HepG2 (cell line): ENCODE results near the gene CYP2U1. TPM values are rescaled to one million over a fixed set of nuclear protein-coding genes. Genes with fewer than 3 reads are reported as not detected.
A peak's percentile ranks its signal among the peaks of the same experiment; 100 is the strongest.

ENCODE experiments used
- CEBPG ChIP-seq: IDR thresholded peaks from 2 replicates; pipeline ENCODE4 v1.6.1; 2016
- GATA4 ChIP-seq: sonication (generic); IDR thresholded peaks from 2 replicates; pipeline ENCODE4 v1.6.1; 2016; ENCODE audit warnings: antibody characterized with exemption, low read depth, borderline replicate concordance
- HDAC6 ChIP-seq: fragments of 200-600 bp; sonication (generic); IDR thresholded peaks from 2 replicates; pipeline ENCODE4 v1.7.0; 2017; ENCODE audit warnings: mild to moderate bottlenecking, antibody characterized with exemption, low read length, low read depth
- HOXA5 ChIP-seq: sonication (generic); formaldehyde crosslinking; IDR thresholded peaks from 2 replicates; pipeline ENCODE4 v1.4.0; 2020; ENCODE audit warnings: missing genetic modification reagents
- PHB2 ChIP-seq: fragments of 450-650 bp; IDR thresholded peaks from 2 replicates; pipeline ENCODE4 v1.6.1; 2018; ENCODE audit not compliant: partially characterized antibody
- POLR2AphosphoS5 ChIP-seq: IDR thresholded peaks from 2 replicates; pipeline ENCODE4 v1.6.1; 2012; ENCODE audit warnings: low read depth, low read length
- RBAK ChIP-seq: sonication (generic); formaldehyde crosslinking; IDR thresholded peaks from 2 replicates; pipeline ENCODE4 v1.5.1; 2020; ENCODE audit warnings: mild to moderate bottlenecking, missing genetic modification reagents
- TCF7 ChIP-seq: sonication (generic); IDR thresholded peaks from 2 replicates; pipeline ENCODE4 v1.6.1; 2016; ENCODE audit warnings: antibody characterized with exemption, low read depth
- ZNF75D ChIP-seq: sonication (generic); formaldehyde crosslinking; IDR thresholded peaks from 2 replicates; pipeline ENCODE4 v1.8.1; 2023; ENCODE audit warnings: missing genetic modification reagents, mild to moderate bottlenecking, borderline replicate concordance
- polyA plus RNA-seq, 8 experiments: library from polyadenylated mRNA; depleted of rRNA in 3 of 8; stranded (reverse) in 7 of 8; unstranded in 1 of 8; fragments of >200 nt; fragmentation: Illumina TruSeq in 4 of 8; extraction: Trizol in 4 of 8; gene quantifications; 2 replicates each; pipeline versions ENCODE4 v1.2.1 to v1.2.3, GENCODE V29; 2011 to 2016; ENCODE audit warnings: low read depth in 4 of 8, missing spikeins in 1 of 8, mixed read lengths in 1 of 8; ENCODE audit not compliant: insufficient read depth in 1 of 8
- total RNA-seq, 5 experiments: library from RNA; depleted of rRNA; stranded (reverse); fragments of >200 nt; fragmentation: Illumina TruSeq; extraction: Trizol; gene quantifications; 2 replicates each; pipeline ENCODE4 v1.2.3, GENCODE V29; 2016; ENCODE audit warnings: low read depth in 1 of 5
- TF ChIP-seq, protein P1 (sequence below): IDR thresholded peaks from 2 replicates; pipeline ENCODE4 v1.6.1; 2016; ENCODE audit warnings: missing compliant biosample characterization, missing genetic modification reagents, borderline replicate concordance
- TF ChIP-seq, protein P2 (sequence below): IDR thresholded peaks from 2 replicates; pipeline ENCODE4 v1.6.1; 2012; ENCODE audit warnings: low read depth, low read length, improper control_type of control experiment
- TF ChIP-seq, protein P3 (sequence below): sonication (generic); formaldehyde crosslinking; IDR thresholded peaks from 2 replicates; pipeline ENCODE4 v1.9.0; 2021; ENCODE audit warnings: missing genetic modification reagents, borderline replicate concordance
- TF ChIP-seq, protein P4 (sequence below): sonication (generic); formaldehyde crosslinking; IDR thresholded peaks from 2 replicates; pipeline ENCODE4 v1.8.1; 2023; ENCODE audit warnings: missing genetic modification reagents, mild to moderate bottlenecking, borderline replicate concordance
- TF ChIP-seq, protein P5 (sequence below): IDR thresholded peaks from 2 replicates; pipeline ENCODE4 v1.4.0; 2020; ENCODE audit warnings: mild to moderate bottlenecking, missing genetic modification reagents
- TF ChIP-seq, protein P6 (sequence below): sonication (generic); formaldehyde crosslinking; IDR thresholded peaks from 2 replicates; pipeline ENCODE4 v1.4.0; 2020; ENCODE audit warnings: low read depth, mild to moderate bottlenecking, missing genetic modification reagents

Gene CYP2U1
- total and polyA plus RNA-seq, 2 of the 13 experiments (the other 11 are each of a cell fraction or from before 2014, with no cell fraction given): 1.4 to 3.4 TPM

DNA sequence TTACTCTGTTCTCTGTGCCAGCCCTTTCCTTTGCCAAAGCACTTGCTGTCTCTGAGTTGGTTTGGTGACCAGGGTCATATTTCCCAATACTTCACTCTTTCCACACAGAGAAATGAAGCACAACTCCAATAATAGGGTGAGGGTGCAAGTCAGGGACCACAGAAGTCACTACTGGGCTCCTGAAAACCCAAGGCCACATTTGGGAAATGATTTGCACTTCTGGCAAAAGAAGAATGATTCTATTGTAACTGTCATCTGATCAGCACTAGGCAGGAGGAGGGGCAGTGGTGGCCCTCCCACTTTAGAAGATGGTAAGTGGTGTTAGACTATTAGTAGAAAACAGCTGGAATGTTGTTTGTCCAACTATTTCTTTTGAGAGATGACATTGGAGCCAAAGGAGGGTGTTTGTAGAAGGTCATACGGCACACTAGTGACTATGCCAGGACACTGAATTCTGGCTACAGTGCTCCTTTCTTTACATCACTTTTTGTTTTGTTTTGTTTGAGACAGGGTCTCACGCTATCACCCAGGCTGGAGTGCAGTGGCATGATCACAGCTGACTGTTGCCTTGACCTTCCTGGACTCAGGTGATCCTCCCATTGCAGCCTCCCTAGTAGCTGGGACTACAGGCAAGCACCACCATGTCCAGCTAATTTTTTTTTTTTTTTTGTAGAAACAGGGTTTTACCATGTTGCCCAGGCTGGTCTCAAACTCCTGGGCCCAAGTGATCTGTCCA, 47.5 kb downstream of the CYP2U1 start (continued):
- TF ChIP-seq, protein P1, sequence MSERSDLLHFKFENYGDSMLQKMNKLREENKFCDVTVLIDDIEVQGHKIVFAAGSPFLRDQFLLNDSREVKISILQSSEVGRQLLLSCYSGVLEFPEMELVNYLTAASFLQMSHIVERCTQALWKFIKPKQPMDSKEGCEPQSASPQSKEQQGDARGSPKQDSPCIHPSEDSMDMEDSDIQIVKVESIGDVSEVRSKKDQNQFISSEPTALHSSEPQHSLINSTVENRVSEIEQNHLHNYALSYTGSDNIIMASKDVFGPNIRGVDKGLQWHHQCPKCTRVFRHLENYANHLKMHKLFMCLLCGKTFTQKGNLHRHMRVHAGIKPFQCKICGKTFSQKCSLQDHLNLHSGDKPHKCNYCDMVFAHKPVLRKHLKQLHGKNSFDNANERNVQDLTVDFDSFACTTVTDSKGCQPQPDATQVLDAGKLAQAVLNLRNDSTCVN (CRISPR knock-in tag): no peak
- TF ChIP-seq, protein P2, sequence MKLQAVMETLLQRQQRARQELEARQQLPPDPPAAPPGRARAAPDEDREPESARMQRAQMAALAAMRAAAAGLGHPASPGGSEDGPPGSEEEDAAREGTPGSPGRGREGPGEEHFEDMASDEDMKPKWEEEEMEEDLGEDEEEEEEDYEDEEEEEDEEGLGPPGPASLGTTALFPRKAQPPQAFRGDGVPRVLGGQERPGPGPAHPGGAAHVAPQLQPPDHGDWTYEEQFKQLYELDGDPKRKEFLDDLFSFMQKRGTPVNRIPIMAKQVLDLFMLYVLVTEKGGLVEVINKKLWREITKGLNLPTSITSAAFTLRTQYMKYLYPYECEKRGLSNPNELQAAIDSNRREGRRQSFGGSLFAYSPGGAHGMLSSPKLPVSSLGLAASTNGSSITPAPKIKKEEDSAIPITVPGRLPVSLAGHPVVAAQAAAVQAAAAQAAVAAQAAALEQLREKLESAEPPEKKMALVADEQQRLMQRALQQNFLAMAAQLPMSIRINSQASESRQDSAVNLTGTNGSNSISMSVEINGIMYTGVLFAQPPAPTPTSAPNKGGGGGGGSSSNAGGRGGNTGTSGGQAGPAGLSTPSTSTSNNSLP: no peak
- TF ChIP-seq RBAK (no peak), TCF7 (0 out of 2 replicates have a peak, but pooled peaks have one; percentile 15), POLR2AphosphoS5 (no peak), HOXA5 (CRISPR knock-in tag) (no peak), ZNF75D (CRISPR knock-in tag) (no peak), PHB2 (no peak), GATA4 (no peak), HDAC6 (no peak), CEBPG (peak; percentile 55)
- TF ChIP-seq, protein P3, sequence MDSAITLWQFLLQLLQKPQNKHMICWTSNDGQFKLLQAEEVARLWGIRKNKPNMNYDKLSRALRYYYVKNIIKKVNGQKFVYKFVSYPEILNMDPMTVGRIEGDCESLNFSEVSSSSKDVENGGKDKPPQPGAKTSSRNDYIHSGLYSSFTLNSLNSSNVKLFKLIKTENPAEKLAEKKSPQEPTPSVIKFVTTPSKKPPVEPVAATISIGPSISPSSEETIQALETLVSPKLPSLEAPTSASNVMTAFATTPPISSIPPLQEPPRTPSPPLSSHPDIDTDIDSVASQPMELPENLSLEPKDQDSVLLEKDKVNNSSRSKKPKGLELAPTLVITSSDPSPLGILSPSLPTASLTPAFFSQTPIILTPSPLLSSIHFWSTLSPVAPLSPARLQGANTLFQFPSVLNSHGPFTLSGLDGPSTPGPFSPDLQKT (CRISPR knock-in tag): no peak
- TF ChIP-seq, protein P4, sequence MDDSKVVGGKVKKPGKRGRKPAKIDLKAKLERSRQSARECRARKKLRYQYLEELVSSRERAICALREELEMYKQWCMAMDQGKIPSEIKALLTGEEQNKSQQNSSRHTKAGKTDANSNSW: no peak
- TF ChIP-seq, protein P5, sequence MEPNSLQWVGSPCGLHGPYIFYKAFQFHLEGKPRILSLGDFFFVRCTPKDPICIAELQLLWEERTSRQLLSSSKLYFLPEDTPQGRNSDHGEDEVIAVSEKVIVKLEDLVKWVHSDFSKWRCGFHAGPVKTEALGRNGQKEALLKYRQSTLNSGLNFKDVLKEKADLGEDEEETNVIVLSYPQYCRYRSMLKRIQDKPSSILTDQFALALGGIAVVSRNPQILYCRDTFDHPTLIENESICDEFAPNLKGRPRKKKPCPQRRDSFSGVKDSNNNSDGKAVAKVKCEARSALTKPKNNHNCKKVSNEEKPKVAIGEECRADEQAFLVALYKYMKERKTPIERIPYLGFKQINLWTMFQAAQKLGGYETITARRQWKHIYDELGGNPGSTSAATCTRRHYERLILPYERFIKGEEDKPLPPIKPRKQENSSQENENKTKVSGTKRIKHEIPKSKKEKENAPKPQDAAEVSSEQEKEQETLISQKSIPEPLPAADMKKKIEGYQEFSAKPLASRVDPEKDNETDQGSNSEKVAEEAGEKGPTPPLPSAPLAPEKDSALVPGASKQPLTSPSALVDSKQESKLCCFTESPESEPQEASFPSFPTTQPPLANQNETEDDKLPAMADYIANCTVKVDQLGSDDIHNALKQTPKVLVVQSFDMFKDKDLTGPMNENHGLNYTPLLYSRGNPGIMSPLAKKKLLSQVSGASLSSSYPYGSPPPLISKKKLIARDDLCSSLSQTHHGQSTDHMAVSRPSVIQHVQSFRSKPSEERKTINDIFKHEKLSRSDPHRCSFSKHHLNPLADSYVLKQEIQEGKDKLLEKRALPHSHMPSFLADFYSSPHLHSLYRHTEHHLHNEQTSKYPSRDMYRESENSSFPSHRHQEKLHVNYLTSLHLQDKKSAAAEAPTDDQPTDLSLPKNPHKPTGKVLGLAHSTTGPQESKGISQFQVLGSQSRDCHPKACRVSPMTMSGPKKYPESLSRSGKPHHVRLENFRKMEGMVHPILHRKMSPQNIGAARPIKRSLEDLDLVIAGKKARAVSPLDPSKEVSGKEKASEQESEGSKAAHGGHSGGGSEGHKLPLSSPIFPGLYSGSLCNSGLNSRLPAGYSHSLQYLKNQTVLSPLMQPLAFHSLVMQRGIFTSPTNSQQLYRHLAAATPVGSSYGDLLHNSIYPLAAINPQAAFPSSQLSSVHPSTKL (CRISPR knock-in tag): peak; percentile 50
- TF ChIP-seq, protein P6, sequence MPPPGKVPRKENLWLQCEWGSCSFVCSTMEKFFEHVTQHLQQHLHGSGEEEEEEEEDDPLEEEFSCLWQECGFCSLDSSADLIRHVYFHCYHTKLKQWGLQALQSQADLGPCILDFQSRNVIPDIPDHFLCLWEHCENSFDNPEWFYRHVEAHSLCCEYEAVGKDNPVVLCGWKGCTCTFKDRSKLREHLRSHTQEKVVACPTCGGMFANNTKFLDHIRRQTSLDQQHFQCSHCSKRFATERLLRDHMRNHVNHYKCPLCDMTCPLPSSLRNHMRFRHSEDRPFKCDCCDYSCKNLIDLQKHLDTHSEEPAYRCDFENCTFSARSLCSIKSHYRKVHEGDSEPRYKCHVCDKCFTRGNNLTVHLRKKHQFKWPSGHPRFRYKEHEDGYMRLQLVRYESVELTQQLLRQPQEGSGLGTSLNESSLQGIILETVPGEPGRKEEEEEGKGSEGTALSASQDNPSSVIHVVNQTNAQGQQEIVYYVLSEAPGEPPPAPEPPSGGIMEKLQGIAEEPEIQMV (CRISPR knock-in tag): no peak
